Retina (tissue), 1 donor: ENCODE results near the gene CHRNE.

Experiments used
- DNase-seq: peaks from one replicate; pipeline ENCODE4 v3.0.0-alpha.2; 2016

The CHRNE gene

DNA sequence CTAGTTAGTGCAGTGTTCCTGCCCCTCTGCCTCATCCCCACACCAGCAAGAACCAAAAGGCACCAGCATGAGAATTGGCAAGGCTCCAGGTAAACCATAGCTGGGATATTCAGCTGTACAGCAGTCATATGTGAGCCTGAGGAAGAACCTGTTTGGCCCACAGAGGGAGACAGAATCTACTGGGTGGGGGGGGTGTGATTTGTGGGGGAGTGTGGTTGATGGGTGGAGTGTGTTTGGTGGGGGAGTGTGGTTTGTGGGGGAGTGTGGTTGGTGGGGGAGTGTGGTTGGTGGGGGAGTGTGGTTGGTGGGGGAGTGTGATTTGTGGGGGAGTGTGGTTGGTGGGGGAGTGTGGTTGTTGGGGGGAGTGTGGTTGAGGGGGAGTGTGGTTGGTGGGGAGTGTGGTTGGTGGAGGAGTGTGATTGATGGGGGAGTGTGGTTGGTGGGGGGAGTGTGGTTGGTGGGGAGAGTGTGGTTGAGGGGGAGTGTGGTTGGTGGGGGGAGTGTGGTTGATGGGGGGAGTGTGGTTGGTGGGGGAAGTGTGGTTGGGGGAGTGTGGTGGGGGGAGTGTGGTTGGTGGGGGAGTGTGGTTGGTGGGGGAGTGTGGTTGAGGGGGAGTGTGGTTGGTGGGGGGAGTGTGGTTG, 50.2 kb downstream of the CHRNE start:
- no peak for DNase-seq

DNA sequence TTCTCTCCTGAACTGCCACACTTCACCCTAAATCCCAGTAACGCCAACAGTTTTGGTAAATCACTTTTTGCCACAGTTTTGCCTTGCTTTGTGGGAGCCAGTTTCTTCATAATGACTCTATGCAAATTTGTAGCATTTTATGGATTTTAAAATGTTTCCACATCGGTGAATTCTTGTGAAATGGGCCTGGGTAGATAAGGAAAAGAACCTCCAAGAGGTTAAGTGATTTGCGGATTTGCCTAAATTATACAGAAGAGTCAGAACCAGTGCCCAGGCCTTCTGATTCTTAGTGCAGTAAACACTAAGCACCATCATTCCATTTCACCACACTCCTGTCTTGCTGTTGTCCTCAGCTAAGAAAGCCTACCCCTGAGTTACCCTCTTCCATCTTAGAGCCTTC, 51.8 kb downstream of the CHRNE start:
- no peak for DNase-seq

DNA sequence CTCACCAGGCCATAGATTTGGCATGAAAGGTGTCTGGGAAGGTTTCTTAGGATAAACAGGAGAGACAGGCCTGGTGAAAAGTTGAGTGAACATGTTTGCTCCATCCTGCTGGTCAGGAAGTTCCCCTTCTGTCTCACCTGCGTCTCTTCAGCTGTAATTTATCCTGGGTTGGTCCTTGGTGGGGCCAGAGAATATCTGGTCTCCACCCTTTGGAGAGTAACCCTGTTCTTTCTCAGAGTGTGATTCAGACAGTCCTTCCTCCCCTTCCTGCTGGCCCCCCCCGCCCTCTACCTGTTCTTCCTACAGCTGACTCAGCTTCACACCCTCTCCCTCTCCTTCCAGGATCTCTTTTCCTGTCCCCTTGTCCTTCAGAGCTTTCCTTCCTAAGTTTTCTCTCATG, 52.7 kb downstream of the CHRNE start:
- DNase-seq = no peak

DNA sequence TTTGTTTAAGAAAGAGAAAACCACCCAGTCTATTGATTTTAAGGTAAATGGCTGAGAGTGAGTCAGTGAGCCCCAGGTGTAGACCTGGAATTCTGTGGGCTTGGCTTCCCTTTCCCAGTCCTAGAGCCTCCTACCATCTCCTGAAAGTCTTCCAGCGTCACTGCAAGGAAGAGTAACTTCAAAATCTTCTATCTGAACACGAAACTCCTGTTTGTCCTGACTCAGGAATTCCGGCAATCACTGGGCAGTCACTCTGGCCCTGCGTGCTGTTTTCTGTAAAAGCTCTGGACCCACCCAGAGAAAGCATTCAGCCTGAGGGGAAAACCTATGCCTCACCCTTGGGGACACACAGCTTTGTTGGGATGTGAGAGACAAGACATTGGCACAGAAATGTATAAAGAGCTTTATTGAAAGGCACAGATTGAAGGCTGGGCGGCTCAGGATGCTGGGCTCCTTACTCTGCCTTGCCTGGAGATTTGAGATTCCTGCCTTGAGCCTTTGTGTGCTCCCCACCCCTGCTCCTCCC, 53.8 kb downstream of the CHRNE start:
- DNase-seq = no peak
